Stimulated activated CD4-positive, alpha-beta T cell treated with anti-CD3 and anti-CD28 coated beads, Interleukin-12 subunit alpha, Interleukin-12 subunit beta, amount 100 ng/mL, for 4 hours (primary cell): ENCODE results near the gene PTRH1.
"Not testable (repeated sequence)": the region's sequence is repeated elsewhere in the genome, so short reads cannot be mapped to it uniquely, and the experiment has no call there.

Source experiments
- DNase-seq: peaks from one replicate; pipeline ENCODE4 v3.0.0-alpha.2; 2020

Gene PTRH1, protein sequence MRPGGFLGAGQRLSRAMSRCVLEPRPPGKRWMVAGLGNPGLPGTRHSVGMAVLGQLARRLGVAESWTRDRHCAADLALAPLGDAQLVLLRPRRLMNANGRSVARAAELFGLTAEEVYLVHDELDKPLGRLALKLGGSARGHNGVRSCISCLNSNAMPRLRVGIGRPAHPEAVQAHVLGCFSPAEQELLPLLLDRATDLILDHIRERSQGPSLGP

DNA sequence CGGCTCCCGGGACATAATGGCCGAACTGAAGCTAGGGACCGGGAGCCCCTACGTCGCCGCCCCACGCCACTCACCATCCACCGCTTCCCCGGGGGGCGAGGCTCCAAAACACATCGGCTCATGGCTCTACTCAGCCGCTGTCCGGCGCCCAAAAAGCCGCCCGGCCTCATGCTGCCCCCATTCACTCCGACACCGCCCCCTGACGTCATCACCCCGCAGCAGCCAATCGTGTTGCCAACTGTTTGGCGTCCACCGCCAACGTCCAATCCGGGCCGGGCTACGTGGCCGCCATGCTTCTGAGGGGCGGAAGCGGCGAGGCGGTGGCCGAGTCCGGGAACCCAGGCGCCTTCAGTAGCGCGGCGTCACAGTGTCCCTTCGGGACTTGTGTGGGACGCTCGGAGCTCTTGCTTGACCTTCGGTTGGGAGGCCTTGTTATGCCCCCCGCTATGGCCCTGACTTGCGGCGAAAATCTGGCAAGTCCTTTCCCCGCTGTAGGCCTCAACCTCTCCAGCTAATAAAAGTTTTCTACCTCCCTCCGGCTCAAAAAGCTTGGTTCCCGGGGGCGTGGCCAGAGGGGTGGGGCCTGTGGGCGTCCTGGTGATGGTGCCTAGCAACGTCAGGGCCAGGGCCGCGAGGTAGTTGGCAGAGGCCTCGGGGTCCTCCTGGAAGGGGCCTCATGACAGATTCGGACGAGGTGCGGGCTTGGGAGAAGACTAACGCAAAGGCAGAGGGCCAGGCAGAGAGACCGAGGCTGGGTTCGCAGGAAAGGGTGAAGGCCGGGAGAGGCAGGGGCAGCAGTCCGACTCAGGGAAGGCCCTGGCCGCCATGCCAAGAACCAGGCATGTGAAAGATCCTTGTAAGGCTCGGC, at the start of gene PTRH1, which contains the start of gene TTC16:
TSS of gene PTRH1 (minus strand) at position 194 of the 868 bp plus-strand sequence. CDS start at position 170, 24 bp downstream.
TSS of gene TTC16 (plus strand) at position 610 of the 868 bp plus-strand sequence. CDS start at position 677, 67 bp downstream.
- DNase-seq, result peak; percentile 98

DNA sequence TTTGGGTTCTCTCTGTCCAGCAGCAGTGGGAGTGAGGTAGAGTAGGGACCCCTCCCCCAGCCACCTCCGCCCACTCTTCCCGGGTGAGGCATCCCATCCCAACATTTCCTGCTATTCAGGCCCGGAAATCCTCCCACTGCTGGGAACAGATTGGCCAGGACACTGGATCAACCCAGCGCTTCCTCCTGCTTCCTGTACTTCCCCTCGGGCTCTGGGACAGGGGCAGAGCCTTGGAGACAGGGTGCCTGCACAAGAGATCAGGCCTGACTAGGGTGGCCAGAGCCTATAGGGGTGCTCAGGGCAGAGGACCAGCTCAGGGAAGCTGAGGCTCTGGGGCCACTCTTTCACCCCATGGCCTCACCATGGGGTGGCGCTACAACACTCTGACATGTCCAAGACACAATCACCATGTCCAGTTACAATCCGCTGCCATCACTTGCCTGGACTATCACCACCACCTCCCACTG, 48.5 kb upstream of the PTRH1 start:
- no peak for DNase-seq

DNA sequence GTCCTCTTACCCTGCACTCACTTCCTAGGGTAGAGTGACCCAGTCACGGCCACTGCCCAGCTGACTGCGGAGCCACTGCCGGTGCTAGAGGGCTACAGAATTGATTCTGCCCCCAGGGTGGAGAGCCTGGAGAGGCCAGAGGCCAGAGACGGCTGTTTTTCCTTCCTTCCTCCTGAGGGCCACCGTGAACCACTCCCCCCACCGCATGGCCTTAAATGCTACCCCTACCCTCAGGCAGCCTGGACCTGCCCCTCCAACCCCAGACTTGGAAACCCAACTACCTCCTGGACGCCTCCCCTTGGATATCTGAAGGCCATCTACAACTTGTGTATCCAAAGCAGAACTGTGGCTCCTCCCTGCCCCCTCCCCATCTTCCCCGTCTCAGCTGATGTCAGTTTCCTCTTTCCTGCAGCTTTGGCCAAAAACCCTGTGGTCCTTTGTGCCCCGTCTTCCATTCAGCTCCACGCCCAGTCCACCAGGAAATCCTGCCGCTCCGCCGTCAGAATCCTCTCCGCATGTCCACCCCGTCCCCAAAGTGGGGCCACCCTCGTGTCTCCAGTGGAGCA, 46.7 kb upstream of the PTRH1 start:
- DNase-seq, result no peak

DNA sequence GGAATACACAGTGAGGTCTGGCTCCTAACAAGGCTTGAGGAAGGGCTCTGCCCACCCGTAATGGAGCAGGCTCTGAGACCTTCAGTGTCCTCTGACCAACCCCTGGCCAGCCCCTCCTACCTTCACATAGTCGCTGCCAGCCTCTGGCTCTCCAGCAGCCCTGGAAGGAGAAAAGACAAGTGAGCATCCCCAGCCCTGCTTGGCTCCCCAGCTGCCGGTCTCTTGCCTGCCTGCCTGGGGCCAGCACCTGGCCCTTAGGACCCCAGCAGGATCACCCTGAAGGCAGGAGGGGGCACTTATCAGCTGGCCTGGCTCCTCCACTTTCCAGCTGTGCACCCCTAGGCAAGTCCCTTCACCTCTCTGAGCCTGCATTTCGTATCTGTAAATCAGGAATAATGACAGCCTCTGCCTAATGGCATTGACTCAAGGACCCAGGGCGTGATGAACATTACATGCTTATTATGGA, 46.1 kb upstream of the PTRH1 start:
- no peak for DNase-seq

DNA sequence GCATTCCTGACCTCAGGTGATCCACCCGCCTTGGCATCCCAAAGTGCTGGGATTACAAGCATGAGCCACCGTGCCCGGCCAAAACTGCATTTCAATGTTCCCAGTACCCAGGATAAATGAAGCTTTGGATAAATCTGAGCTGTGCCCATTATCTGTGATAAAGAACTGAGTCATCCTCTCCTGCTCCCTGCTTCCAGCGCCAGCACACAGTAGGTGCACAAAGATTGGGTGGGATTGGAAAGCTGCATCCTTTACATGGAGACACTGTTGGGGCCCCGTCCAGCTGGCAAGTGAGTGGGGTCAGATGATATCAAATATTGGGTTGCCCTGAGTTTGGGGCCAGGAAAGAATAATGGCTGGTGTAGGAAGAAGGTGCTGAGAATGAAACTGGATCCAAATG, 45.6 kb upstream of the PTRH1 start:
- no peak for DNase-seq

DNA sequence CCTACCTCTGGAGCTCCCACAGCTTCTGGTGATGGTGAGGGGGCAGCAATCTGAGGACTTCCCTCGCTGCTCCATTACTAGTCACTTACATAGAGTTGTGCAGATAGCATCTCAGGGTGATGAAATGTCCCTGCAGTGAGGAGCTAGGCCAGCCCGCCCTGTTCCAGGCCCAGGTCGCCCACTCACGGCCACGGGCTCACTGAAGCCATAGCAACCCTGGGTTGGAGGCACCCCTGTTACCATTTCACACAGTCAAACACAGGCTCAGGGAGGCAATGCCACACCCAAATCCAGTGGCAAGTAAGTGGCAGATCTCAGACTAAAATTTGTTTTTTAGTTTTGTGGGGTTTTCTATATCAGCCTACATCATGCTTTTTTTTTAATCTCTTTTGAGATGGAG, 43.4 kb upstream of the PTRH1 start:
- no peak for DNase-seq

DNA sequence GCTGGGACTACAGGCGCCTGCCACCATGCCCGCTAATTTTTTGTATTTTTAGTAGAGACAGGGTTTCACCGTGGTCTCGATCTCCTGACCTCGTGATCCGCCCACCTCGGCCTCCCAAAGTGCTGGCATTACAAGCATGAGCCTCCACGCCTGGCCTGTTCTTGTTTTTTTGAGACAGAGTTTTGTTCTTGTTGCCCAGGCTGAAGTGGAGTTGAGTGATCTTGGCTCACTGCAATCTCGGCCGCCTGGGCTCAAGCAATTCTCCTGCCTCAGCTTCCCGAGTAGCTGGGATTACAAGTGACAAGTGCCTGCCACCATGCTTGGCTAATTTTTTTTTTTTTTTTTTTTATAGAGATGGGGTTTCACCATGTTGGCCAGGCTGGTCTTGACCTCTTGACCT, 41.3 kb upstream of the PTRH1 start:
- DNase-seq, result not testable (repeated sequence)

DNA sequence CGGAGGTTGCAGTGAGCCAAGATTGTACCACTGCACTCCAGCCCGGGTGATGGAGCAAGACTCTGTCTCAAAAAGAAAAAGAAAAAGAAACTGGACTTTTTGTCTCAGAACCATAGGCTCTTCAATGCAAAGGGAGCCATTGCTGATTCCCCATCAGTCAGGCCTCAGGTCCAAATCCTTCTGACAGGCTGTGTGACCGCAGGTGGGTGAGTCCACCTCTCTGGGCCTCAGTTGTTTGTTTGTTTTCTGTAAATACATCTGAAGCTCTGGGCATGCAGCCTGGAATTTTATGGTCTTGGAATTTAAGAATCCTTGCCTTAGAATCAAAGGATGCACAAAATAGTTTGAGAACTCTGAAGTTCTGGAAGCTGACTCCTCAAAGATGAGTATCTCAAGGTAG, 40.8 kb upstream of the PTRH1 start:
- DNase-seq, result no peak

DNA sequence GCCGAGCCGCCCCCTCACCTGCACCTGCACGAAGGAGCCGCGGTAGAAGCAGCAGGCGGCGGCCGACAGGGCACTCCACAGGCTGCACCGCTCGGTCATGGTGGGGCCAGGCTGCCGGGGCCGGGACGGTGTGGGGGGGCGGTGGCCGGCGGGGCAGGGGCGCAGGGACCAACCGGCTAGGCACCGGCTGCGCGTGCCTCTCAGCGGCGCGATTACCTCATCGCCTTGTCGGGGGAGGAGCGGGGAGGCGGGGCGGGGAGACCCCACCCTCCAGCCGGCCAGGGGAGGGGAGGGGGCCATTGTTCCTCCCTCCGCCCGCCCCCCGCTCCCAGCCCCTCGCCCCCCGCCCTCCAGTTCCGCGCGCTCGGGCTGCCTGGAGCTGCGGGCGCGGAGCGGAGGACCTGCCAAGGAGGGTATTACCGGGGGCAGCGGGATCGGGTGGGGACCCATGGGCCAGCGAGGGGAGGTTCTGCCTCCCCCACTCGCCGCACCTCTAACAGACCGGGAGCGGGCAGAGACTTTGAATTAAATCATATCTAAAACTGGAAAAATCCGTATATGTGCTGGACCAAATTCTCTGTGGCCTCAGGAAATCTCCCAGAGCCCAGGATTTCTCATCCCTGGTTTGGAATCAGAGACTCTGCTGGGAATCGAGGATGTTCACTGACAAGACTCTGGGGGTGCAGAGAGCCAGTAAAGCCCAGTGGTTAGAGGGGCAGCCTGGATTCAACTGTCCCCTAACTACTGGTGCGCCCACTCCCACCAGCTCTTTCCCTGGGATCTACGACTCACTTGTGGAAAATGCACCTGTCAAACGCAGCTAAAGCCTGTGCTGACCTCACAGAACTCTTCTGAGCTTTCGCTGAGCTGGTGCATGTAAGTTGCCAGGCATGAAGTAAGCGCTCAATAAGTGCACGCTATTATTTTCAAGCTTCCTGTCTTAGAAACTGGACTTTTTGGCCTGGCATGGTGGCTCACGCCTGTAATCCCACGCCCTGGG, 39.9 kb upstream of the PTRH1 start:
- DNase-seq, result no peak

DNA sequence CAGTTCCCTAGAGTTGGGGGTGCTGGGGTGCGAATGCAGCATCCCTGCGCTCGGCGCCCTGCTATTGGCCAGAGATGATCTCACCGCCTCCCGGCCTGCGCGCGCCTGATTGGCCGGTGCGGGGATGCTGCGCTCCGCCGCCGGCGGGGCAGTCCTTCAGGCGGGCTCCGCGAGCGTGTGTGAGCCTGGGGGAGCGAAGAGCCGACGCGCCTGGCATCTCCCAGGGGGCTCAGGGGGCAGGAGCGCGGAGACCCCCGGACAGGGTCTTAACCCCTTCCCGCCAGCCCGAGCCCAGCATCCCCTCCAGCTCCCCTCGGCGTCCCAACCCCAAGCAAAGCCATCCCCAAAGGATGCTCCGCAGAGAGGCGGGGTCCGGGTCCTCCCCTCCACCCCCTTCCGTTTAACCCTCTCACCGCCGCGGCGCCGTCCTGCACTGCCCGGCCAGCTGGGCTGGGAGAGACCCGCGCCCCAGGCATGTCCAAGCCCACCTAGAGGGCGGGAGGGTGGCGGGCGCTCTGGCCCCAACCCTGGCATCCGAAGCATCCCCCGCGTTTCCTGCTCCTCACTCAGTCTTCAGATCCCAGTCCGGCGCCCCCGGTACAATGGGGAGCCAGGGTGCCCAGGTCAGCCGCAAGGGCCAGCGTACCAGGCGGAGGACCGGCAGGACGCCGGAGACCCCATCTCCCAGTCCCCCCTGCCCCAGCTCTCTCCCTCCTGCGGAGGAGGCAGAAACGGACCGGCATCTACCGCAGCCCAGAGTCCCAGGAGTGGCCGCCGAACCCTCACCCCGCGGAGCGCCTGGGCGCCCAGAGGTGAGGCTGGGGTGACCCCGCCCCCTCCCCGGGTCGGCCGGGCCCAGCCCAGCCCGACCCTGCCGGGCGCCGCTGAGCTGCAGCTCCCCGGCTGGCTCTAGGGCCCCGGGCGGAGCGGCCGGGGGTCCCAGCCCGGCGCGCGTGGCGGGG, 38.9 kb upstream of the PTRH1 start:
- no peak for DNase-seq

DNA sequence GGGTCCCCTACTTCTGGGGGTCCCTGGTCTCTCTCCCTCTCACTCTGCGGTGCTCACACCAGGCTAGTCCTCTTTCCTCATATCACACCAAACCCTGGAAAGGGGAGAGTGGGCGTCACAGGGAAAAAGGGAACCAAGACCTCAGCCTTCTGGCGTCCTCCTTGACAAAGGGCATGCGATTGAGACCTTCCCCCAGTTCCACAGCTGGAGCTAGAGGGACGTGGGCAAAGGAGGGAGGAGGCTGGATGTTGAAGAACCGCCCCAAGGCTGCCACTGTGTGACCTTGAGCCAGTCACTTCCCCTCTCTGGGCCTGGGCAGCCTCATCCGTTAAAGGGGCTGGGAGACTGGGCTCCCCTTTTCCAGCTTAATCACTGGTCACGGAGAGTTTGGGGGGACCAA, 38.2 kb upstream of the PTRH1 start:
- no peak for DNase-seq

DNA sequence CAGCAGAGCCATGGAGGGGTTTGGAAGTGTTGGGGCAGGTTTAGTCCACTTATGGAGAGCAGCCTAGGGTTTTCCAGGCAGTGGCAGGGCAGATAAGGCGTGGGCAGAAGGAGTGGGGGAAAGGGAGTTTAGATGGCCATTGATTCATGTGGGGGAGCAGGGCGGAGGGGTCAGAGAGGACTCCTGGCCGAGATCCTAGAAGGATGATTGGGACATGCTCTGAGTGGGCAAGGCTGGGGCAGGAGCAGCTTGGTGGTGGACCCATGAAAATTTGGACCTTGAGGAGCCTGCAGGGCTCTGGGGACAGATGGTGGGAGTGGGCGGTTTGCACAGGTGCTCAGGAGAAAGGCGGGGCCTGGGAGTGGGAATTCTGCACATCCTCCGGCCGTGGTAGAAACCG, 37.7 kb upstream of the PTRH1 start:
- DNase-seq, result no peak

DNA sequence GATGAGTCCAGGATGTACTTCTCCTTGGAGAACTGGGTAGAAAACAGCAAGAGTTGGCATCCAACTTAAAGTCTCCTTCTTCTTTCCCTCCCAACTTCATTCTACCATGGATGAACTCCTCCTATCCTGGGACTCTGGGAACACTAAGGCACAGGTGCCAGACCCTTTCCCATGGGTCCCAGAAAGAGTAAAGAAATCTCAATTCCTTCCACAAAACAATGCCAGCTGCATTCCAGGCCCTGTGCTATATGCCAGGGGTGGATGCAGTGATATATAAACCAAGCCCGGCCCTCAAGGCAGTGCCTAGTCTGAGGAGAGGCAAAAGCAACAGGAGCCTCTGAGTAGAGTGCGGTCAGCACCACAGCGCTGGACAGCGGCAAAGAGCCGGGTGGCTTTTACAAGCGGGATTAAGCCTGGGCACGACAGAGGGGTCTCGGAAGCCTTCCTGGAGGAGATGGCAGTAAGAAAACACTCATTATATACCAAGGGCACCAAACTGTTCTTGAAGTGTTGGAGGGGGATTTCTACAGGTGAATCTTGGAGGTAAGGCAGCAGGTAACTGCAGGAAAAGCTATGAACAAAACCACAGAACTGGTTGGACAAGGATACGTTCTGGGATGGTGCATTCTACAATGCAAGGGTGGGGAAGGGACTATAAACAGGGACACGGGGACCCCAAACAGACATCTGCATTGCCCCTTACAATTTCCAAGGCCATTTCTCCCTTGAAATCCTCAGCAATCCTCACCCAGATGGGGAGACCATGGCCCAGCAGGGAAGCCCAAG, 36.0 kb upstream of the PTRH1 start:
- no peak for DNase-seq

DNA sequence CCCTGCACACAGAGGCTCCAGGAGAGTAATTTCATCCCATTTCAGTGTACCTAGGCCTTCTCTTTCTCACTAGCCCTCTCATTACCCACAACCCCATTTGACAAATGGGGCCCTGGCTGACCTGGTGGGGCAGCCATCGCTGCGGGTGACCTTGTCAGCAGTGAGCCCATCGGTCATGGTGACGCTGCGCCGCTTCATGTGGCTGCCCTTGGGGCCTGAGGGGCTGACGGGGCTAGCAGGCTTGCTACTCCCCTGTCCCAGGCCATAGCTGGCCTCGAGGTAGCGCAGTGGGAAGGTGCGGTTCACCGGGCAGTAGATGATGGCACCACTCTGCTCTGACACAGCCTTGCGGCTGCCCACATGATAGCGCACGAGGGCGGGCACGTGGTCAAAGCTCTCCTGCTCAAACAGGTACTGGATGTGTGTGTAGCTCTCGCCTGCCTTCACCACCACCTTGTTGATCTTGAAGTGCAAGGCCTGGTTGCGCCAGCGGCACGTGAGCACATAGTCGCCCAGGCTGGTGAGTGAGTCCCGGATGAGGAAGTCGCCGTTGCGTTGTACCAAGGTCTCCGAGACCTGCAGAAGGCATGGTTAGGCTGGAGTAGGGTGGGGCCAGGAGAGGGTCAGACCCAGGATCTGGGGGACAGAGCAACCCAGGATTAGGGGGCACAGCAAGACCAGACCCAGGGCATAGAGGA, 33.8 kb upstream of the PTRH1 start:
- no peak for DNase-seq

DNA sequence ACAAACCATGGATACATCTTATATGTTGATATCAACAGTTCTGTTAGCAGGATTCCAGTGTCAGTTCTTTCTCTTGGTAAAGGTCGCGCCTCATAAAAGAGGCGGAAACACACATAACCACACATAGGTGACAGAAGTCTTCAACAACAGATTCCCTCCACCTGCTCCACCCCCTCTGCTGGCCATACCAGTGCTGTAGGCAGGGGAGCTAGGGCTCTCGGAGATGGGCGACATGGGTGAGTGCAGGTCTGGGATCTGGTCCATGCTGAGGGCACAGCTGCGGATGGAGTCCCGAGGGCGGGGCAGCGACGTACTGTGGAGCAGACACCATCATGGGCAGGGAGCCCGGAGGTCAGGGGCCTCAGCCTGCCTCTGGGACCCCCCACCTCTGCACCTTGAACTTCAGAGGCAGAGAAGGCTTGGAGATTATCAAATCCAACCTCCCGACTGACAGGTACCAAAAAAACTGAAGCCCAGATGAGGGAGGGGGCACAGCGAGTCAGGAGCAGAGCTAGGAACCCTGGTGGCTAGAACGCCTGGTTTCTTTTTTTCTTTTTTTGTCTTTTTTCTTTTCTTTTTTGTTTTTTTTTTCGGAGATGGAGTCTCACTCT, 31.6 kb upstream of the PTRH1 start:
- DNase-seq, result no peak

DNA sequence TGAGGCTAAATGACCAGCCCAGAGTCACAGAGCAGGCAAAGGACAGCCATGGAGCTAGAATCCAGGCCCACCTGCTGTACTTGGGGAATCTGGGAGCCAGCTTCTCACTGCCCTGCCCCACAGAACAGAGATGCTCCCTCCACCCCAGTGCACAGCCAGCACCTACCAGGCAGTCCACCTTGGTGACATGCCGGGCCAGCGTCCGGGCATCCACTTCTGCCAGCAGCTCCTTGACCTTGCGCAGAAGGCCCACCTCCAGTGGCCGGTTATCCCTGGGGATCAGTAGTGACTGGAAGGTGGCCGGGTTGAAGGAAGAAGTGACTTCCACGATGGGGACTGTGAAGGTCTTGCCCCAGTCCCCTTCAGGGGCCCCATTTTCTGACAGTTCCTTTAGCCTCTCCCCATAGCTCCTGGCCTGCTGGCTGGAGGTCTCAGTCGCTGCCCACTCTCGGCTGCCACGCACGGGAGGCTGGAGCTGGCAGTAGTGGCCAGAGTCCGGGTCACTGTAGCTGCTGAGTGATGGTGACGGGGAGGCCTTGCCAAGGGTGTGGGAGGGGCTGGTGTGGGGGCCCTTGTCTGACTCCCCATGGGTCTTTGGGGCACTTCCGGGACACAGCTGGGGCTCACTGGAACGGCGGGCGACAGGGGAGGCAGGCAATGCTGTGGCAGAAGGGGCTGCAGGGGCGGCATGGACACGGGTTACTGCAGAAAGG, 29.1 kb upstream of the PTRH1 start:
- no peak for DNase-seq

DNA sequence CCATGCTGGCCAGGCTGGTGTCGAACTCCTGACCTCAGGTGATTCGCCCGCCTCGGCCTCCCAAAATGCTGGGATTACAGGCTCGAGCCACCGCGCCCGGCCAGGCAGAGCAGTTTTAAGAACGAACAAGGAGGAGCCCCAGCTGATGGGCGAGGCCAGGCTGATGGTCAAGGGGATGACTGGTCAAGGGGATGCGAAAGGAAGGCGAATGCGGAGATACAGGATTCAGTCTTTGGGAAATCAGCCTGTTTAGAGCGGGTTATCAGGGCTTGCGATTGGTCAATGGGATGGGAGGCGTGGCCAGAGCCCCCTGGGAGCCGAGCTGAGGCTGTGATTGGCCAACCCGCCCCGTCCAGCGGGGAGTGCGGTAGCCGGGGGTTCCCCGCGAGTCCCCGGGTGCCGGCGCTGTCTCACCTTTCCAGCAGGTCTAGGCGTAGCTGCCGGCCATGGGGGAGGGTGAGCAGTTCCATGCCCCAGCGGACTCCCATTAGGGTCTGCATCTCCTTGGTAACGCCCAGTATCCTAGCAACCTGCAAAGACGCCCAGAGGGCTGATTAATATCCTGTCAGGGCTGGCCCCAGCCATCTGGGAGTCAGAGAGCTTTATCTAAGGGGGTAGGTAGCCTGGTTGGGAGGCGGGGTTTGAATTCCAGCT, 27.1 kb upstream of the PTRH1 start:
- no peak for DNase-seq

DNA sequence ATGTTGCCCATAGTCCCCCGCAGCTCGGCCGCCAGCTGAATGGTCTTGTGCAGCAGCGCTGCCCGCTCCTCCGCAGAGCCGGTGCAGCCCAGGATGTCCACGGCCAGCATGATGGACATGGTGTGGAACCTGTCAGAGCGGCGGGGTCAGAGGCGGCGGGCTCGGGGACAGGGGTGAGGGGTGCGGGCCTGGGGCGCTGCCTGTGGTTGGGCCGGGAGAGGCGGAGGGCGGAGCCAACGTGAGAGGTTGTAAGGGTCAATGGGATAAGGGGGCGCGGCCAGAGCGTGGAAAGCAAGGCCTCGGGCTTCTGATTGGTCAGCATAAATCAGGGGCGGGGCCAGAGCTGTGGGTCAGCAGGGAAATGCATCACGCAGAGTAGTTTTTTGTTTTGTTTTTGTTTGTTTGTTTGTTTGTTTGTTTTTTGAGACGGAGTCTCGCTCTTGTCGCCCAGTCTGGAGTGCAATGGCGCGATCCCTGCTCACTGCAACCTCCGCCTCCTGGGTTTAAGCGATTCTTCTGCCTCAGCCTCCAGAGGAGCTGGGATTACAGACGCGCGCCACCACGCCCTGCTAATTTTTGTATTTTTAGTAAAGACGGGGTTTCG, 26.5 kb upstream of the PTRH1 start:
- no peak for DNase-seq
